Occipital lobe (tissue), 2 donors: Measurements from ENCODE around the gene NUP85. TPM values are rescaled to one million over a fixed set of nuclear protein-coding genes. Genes with fewer than 3 reads are reported as not detected.
"Not testable (repeated sequence)": the region's sequence is repeated elsewhere in the genome, so short reads cannot be mapped to it uniquely, and the experiment has no call there.

Source experiments
- DNase-seq: peaks from one replicate; lab custom pipeline; 2025; lab: John Stamatoyannopoulos, UW
- total RNA-seq: library from RNA; depleted of rRNA; stranded (reverse); fragments of >200 nt; gene quantifications from one replicate; pipeline ENCODE4 v1.2.3, GENCODE V29; 2014

The NUP85 gene
- total RNA-seq, 1 donor from 2014 or later: 25.1 TPM

GRCh38 chr17:75266316-75267152, 61.1 kb downstream of the NUP85 start:
- DNase-seq: no peak

GRCh38 chr17:75267153-75267410, 61.6 kb downstream of the NUP85 start:
- no peak for DNase-seq

- no peak for DNase-seq
These were observed 62.1 kb downstream of the NUP85 start for GRCh38 chr17:75267411-75268232.

- no peak for DNase-seq
These were observed 64.4 kb downstream of the NUP85 start for GRCh38 chr17:75269844-75270217.

DNA sequence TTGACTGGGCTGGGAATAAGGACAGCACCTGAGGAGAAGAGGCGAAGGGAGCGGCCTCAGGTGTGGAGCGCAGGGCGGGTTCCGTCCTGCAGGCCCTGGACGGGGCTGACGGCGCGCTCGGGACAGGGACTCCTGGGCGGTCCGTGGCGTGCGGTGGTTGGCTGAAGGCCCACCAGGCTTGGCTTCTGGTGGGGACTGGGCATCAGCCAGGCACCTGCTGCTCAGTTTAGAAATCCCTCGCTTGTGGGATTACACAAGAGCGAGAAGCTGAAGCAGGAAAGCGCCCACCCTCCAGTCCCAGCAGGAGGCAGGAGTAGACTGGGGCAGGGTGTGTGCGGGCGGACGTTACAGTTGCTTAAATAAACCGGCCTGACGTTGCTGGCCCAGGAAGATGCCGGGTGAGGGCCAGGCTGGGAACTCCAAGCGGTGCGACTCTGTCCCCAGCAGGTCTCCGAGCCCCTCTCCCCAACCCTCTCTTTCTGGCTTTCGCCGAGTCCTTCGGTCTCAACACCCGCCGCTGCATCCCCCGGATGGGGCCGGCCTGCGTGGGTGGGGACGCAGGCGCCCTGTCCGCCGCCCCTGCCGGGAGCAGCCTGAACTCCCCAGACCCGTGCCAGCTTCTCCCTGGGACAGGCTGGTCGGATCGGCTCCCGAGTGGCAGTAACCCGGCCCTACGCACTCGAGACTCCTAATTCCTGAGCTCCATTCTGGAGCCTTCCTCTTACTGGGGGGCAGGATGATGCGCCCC, 64.9 kb downstream of the NUP85 start:
- DNase-seq: no peak

DNA sequence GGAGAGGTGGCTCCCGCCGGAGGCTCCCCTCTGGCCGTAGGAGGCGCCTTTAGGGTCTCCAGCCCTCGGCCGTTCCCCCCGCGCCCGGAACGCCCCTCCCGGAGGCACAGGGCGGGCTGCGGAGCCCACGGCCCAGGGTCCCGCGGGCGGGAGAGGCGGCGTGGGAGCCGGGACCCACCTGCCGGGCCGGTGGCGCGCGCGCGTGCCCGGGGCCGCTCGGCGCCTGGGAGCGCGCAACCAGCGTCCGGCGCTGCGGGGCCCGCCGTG, 65.4 kb downstream of the NUP85 start, which contains the start of gene MIF4GD:
TSS of gene MIF4GD (minus strand) at position 266 of the 267 bp plus-strand sequence. CDS start 1,036 bp downstream, outside the sequence.
- DNase-seq: no peak

GRCh38 chr17:75271233-75271954, 65.9 kb downstream of the NUP85 start:
- peak; percentile 66 for DNase-seq

DNA sequence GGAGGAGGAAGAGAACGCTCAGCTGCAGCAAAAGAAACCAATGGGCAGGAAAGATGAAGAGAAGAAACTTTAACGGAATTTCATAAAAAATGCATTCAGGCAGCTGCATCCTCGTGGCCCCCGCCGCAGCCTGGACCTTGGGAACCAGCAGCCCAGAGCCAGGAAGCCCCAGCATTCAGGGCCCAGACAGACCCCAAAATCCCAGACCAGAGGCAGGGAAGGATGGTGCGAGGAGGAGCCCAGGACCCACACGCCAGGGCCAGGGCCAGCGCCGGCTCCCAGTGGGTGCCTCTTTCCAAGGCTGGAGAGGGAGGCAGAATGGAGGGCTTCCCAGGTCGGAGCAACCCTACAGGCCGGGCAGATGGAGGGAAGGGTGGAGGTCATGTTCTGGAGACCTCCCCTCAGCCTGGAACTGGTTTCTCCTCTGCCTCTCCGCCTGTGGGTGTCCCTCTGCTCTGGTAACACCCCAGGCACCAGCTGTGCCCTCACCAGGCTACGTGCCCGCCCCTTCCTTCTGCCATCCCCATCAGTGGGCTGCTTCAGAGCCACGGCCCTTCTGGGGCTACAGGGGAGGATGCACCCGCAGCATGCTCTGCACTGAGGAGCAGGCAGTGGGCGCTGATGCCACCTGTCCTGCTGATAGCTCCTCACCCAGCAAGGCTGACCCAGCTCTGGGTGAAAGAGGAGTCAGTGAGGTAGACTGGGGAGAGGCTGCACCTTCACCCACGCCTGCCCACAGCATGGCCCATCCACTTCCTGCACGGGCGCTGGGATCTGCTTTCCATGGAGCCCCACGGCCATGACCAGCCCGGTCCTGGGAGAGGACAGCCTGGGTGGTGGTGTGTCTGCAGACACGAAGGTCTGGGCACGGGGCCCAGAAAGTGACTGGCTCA, 66.7 kb downstream of the NUP85 start:
- DNase-seq: peak; percentile 43

DNA sequence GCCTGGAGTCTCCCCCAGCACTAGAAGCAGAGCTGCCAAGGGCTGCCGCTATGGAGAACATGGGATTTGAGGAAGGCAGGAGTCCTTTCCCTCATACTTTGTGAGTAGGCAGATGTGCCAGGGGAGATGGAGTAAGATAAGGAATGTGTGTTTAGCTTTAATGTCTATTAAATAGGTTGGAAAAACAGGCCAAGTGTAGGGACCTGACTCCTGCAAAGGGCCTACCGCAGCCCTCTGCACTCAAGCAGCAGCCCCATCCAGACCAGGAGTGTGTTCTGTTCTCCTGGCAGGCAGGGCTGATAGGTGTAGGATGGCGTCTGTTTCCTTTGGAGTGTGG, 67.3 kb downstream of the NUP85 start:
- DNase-seq: no peak

DNA sequence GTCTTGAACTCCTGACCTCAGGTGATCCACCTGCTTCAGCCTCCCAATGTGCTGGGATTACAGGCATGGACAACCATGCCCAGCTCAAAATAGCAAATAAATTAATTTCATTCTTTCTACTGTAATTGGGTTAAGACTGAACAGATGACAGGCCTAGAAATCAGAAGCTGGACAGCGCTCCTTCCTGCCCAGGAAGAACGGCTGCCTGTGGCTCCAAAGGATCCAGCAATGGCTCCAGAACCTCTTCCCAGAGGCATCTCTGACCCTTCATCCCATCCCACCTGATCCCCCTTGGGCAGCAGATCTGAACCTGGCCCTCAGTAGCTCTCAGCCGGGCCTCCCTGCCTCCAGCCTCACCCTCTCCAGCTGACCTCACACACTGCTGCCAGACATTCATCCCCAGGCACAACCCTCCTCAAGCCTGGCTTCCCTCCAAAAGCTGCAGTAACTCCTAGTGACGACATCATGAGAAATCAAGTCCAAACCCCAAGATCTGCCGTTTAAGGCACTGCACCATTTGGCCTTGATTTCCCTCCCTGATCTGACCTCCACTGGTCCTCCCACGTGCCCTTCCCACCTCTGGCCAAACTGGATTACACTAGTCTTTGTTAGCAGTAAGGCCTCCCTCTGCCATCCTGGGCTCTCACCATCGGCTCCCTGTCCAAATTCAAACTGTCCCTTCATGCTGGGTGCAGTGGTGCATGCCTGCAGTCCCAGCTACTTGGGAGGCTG, 68.7 kb downstream of the NUP85 start:
- no peak for DNase-seq

DNA sequence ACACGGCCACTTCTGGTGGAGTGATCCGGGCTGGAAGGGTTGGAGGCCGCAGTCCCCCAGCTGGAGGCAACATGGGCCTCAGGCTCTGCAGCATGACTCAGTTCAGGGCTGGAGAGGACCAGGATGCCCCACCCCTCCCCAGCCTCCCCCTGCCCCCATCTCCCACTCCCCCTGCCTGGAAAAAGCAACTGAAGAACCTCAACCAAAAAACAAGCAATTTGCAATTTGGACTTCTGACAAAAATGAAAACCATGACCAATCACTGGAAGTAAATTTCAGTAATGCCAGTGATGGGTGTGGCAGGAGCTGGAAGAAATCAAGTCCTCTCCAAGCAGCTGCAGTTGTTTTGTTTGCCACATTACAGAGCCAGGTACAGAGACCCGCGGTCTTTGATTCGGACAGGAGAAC, 72.2 kb downstream of the NUP85 start:
- DNase-seq: no peak

DNA sequence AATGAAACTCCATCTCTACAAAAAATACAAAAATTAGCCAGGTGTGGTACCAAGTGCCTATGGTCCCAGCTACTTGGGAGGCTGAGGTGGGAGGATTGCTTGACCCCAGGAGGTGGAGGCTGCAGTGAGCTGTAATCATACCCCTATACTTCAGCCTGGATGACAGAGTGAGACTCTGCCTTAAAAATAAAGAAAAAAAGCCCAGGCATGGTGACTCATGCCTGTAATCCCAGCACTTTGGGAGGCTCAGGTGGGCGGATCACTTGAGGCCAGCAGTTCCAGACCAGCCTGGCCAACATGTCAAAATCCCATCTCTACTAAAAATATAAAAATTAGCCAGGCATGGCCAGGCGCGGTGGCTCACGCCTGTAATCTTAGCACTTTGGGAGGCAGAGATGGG, 74.7 kb downstream of the NUP85 start:
- not testable (repeated sequence) for DNase-seq

DNA sequence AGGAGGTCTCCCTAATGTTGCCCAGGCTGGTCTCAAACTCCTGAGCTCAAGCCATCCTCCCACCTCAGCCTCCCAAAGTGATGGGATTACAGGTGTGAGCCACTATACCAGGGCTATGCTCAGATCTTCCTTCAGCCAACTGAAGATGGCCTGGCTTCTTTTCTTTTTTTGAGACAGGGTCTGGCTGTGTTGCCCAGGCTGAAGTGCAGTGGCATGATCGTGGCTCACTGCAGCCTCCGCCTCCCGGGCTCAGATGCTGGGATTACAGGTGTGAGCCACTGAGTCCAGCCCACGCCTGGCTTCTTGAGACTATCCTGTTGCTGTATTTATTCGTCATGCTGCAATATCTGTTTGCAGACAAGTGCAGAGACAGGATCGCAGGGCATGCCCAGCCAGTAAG, 79.6 kb downstream of the NUP85 start:
- no peak for DNase-seq

Other genes starting within 250 kb of the NUP85 start
- 13.7 TPM for gene HID1, start 232.9 kb upstream of the NUP85 start, total RNA-seq
- 4.5 TPM for gene CDR2L, start 218.0 kb upstream of the NUP85 start, total RNA-seq
- gene MRPL58, start 193.0 kb upstream of the NUP85 start, total RNA-seq: 8.0 TPM
- 100 TPM for gene ATP5PD, start 158.7 kb upstream of the NUP85 start, total RNA-seq
- gene KCTD2, start 158.5 kb upstream of the NUP85 start, total RNA-seq: 30.4 TPM
- gene SLC16A5, start 117.7 kb upstream of the NUP85 start, total RNA-seq: 1.4 TPM
- gene ARMC7, start 95.7 kb upstream of the NUP85 start, total RNA-seq: 3.0 TPM
- gene NT5C, start 73.9 kb upstream of the NUP85 start, total RNA-seq: 18.1 TPM
- 548 TPM for gene JPT1, start 51.2 kb upstream of the NUP85 start, total RNA-seq
- gene SUMO2, start 22.7 kb upstream of the NUP85 start, total RNA-seq: 264 TPM
- gene GGA3, start 55.9 kb downstream of the NUP85 start, total RNA-seq: 17.6 TPM
- 29.5 TPM for gene MRPS7, start 56.2 kb downstream of the NUP85 start, total RNA-seq
- 5.0 TPM for gene MIF4GD, start 65.6 kb downstream of the NUP85 start, total RNA-seq
- gene SLC25A19, start 83.8 kb downstream of the NUP85 start, total RNA-seq: 4.4 TPM
- 125 TPM for gene GRB2, start 200.0 kb downstream of the NUP85 start, total RNA-seq